HepG2 (cell line): ENCODE measurements around the gene RTN1.

Experiments
- TF ChIP-seq, protein P1 (sequence below): sonication (generic); formaldehyde crosslinking; IDR thresholded peaks from 2 replicates; pipeline ENCODE4 v1.5.0; 2020; ENCODE audit warnings: mild to moderate bottlenecking, missing genetic modification reagents
- TF ChIP-seq, protein P2 (sequence below): sonication (generic); formaldehyde crosslinking; IDR thresholded peaks from 2 replicates; pipeline ENCODE4 v1.4.0; 2020; ENCODE audit warnings: missing genetic modification reagents

DNA sequence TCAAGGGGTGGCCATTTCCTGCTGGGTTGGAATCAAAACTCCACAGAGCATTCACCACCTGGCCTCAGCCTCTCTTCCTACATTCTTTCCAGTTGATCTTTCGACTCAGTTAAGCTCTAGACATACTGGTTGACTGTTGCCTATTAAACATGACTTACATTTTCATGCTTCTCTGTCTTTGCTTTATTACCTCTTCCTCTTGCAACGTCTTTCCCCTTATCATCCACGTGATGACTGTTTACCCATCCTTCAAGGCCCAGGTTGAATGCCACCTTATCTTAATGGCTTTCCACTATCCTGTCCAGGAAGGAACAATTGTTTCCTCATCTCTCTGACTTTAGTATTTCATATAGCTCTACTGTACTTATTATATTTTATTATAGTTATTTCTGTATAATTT is 269.5 kb downstream of the RTN1 start:
- TF ChIP-seq, protein P1, sequence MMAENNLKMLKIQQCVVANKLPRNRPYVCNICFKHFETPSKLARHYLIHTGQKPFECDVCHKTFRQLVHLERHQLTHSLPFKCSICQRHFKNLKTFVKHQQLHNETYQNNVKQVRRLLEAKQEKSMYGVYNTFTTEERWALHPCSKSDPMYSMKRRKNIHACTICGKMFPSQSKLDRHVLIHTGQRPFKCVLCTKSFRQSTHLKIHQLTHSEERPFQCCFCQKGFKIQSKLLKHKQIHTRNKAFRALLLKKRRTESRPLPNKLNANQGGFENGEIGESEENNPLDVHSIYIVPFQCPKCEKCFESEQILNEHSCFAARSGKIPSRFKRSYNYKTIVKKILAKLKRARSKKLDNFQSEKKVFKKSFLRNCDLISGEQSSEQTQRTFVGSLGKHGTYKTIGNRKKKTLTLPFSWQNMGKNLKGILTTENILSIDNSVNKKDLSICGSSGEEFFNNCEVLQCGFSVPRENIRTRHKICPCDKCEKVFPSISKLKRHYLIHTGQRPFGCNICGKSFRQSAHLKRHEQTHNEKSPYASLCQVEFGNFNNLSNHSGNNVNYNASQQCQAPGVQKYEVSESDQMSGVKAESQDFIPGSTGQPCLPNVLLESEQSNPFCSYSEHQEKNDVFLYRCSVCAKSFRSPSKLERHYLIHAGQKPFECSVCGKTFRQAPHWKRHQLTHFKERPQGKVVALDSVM (CRISPR knock-in tag): no peak
- TF ChIP-seq, protein P2, sequence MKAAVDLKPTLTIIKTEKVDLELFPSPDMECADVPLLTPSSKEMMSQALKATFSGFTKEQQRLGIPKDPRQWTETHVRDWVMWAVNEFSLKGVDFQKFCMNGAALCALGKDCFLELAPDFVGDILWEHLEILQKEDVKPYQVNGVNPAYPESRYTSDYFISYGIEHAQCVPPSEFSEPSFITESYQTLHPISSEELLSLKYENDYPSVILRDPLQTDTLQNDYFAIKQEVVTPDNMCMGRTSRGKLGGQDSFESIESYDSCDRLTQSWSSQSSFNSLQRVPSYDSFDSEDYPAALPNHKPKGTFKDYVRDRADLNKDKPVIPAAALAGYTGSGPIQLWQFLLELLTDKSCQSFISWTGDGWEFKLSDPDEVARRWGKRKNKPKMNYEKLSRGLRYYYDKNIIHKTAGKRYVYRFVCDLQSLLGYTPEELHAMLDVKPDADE (CRISPR knock-in tag): no peak
